ENCODE results near the gene HOXB7.

DNA sequence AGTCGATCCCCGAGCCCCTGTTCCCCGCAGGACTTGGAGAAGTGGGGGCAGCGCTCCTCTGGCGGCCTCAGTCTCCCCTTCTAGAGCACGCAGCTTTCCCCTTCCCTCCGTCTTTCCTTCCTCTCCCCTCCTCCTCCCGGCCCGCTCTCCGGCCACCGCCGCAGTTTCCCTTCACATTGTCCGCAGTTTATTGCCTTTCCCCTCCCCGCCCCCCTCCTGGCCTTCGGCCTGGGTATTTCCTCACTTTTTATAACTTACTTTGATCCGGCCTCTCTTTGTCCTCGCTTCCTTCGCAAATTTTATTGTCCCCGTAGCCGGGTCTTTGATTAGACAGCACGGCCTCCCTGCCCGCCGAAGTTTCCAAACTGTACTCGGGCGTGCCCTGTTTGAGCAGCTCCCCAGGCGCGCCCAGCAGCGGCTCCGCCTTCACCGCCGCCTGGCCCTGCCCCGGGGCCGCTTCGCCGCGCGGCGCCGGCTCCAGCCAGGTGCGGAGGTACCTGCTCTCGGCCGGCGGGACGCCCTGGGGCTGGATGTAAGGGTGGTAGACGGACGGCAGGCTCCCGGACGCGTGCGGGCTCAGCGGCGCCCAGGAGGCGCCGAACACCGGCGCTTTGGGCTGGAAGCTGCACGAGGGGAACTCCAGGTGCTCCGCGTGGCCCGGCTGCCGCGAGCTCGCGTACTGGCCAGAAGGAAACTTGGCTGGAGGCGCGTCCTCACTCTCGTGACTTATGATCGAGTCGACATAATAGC lies 14.9 kb upstream of the HOXB7 start:
- TF ChIP-seq POLR2A (IDR thresholded peaks at IDR 0.05) = no peak
- TF ChIP-seq CTCF (IDR thresholded peaks at IDR 0.05 in 4 of 5, conservative IDR thresholded peaks at IDR 0.05 in 1 of 5) = no peak

All from gastrocnemius medialis (tissue), 4 donors.